ENCODE measurements around the gene MCCC1.
"Not testable (repeated sequence)": the region's sequence is repeated elsewhere in the genome, so short reads cannot be mapped to it uniquely, and the experiment has no call there.

Gene MCCC1

DNA sequence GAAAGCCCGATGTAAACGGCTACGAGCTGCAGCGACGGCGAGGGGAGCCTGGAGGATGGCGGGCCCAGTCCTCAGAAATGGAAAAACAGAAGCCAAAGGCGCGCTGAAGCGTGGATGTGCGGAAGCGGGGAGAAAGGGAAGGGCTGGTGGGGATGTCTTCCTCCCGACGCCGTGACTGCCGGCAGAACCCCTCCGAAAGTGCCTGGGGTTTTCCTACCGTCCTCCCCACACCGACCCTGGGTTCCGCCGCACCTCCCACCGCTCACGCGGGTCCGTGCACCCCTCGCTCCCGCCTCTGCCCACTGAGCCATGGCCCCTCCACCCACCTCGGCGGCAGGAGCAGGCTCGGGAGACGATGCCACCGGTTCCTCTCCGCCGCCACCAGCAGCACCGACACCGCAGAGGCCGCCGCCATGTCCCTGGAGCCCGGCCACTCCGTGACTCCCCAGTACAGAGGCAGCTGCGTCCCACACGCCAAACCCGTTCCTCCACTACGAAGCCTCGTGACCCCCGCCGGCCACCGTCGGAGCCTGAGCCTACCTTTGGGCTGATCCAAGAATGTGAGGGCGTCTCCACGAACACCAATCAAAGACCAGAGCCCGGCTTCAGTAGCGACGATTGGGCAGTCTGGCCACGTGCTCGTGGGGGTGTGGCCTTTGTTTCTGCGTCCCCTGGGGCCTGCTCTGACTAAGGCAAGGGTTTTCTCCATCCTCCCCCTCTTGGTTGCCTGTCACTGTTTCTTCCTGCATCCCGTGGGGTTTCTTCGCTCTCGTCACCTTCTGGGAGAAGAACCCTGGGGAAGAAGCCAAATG lies at the start of gene MCCC1:
TSS of gene MCCC1 (minus strand) at position 471 of the 812 bp plus-strand sequence. CDS start at position 415, 56 bp downstream.
- peak; percentile 97 to 99 for DNase-seq

DNA sequence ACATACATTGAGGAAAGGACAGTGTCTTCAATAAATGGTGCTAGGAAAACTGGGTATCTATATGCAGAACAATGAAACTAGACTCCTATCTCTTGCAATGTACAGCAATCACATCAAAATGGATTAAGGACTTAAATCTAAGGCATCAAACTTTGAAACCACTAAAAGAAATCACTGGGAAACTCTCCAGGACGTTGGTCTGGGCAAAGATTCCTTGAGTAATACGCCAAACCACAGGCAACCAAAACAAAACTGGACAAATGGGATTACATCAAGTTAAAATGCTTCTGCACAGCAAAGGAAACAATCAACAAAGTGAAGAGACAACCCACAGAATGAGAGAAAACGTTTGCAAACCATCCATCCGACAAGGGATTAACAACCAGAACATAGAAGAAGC lies 48.8 kb upstream of the MCCC1 start:
- DNase-seq: no peak

- no peak for DNase-seq
These were observed 45.1 kb upstream of the MCCC1 start for GRCh38 chr3:183144363-183144762.

GRCh38 chr3:183142199-183142598 lies 42.9 kb upstream of the MCCC1 start:
- DNase-seq: no peak

- no peak for DNase-seq
These were observed 35.5 kb upstream of the MCCC1 start for GRCh38 chr3:183134844-183135243.

- DNase-seq: no peak
These were observed 33.1 kb upstream of the MCCC1 start for GRCh38 chr3:183132409-183132808.

DNA sequence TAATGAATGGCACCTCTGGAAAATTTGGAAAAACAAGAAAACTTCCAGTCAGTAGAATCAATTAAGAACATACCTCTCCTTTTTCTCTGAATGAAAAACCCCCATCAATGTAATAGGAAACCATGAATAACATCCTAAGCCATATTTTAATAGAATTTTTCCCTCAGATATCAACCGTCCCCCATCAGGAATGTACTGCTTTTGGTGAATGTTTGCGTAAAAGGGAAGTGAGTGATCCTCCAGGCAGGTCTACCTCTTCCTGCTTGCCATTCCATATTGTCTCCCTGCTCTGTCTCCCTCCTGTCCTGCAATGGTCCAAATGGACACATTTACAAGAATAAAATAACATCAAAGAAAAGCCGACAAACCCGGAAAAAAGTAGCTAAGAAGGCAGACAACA lies 32.4 kb upstream of the MCCC1 start:
- DNase-seq: no peak

GRCh38 chr3:183131186-183131725 lies 32.0 kb upstream of the MCCC1 start:
- DNase-seq: no peak

GRCh38 chr3:183129243-183129642 lies 29.9 kb upstream of the MCCC1 start:
- DNase-seq: no peak

DNA sequence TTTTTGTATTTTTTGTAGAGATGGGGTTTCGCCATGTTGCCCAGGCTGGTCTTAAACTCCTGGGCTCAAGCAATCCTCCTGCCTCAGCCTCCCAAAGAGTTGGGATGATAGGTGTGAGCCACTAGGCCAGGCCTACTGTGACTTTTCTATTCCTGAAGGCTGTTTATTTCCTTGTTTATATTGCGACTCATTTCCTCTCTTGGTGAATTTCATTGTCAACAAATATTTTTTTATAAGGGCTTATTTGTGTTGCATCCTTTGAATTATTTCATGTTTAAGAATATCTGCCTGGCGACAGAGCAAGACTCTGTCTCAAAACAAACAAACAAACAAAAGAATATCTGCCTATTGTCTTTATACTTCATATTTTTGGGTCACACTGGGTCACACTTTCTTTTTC lies 29.4 kb upstream of the MCCC1 start:
- DNase-seq: no peak

GRCh38 chr3:183123891-183124290 lies 24.6 kb upstream of the MCCC1 start:
- no peak for DNase-seq

DNA sequence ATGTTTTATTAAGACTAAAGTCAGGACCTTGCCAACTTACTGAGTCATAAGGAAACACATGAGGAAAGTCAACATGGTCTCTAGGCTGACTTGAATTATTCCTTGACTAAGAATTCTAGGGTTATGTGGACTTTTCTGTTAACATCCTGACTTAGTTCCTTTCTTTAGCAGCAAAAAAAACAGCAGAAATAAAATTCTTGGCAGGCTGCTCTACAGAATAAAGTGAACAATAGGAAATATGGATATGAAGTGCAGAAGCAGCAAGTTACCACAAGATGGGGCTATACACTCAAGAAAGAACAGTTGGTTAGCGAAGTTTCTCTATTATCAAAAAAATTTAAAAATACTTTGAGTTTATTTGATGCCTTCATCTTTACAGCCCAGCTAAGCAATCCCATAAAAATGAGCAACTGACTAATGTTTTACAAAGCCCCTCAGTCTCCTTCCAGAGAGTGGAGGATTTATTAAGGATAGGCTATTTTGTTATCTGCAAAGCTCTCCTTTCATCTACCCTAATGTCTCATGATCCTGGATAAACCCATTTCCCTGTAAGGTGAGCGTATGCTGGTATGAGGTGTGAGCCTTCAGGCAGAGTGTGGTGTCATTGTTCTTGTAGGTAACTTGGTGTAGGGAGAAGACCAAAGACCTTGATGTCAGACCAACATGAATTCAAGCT lies 23.1 kb upstream of the MCCC1 start:
- DNase-seq: no peak

GRCh38 chr3:183120538-183121215 lies 21.4 kb upstream of the MCCC1 start:
- DNase-seq: no peak

- DNase-seq: no peak
These were observed 17.8 kb upstream of the MCCC1 start for GRCh38 chr3:183117056-183117455.

- DNase-seq: peak; percentile 62 to 72
These were observed 16.8 kb upstream of the MCCC1 start for GRCh38 chr3:183116025-183116614.

- DNase-seq: no peak
These were observed 15.3 kb upstream of the MCCC1 start for GRCh38 chr3:183114384-183115178.

DNA sequence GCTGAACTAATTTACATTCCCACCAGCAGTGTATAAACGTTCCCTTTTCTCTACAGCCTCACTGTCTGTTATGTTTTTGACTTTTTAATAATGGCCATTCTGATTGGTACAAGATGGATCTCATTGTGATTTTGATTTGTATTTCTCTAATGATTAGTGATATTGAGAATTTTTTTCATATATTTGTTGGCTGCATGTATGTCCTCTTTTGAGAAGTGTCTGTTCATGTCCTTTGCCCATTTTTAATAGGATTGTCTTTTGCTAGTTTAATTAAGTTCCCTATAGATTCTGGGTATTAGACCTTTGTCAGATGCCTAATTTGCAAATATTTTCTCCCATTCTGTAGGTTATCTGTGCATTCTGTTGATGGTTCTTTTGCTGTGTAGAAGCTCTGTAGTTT lies 10.6 kb upstream of the MCCC1 start:
- DNase-seq: not testable (repeated sequence)

DNA sequence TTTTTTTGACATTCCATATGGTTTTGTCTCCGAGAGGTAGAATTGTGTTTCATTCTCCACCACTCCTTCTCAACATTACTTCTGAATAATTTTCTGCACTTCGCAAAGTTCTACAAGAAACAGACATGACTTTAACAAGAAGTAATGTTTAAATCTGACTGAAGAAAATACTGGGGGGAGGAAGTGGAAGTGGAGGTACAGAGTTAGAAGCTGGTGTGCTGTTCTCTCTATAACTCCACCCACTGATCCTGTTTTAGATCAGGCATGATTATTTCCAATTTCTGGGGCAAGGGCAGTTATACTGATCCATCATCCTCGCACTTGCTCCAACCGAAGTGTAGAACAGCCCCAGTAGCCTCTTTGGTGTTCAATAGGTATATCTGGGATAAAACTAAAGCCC lies 9.2 kb upstream of the MCCC1 start:
- no peak for DNase-seq

DNA sequence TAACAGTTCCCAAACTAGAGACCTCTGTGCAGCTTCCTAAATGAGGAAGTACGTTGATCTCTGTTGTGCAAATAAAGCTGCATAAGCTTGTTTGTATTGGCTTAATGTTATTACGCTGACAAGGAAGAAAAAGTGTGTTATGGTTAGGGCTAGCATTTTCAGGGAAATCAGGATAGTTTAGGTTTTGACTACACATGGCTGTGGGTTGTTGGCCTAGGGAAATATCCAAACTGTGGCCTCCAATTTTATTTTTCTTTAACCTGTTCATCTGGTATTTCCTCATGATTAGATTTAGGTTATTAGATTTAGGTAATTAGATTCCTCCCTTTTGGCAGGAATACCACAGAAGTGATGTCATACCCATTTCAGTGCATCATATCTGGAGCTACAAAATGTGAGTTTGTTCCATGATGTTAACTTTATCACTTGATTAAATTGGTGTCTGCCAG lies 8.7 kb upstream of the MCCC1 start:
- no peak for DNase-seq

DNA sequence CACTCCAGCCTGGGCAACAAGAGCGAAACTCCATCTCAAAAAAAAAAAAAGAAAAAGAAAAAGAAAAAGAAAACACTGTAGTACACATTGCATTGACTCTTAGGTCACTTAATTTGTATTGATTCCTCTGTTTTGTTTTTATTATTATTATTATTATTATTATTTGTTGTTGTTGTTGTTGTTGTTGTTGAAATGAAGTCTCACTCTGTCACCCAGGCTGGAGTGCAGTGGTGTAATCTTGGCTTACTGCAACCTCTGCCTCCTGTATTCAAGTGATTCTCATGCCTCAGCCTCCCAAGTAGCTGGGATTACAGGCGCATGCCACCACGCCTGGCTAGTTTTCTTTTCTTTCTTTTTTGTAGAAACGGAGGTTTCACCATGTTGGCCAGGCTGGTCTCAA lies 8.1 kb upstream of the MCCC1 start:
- DNase-seq: not testable (repeated sequence)

DNA sequence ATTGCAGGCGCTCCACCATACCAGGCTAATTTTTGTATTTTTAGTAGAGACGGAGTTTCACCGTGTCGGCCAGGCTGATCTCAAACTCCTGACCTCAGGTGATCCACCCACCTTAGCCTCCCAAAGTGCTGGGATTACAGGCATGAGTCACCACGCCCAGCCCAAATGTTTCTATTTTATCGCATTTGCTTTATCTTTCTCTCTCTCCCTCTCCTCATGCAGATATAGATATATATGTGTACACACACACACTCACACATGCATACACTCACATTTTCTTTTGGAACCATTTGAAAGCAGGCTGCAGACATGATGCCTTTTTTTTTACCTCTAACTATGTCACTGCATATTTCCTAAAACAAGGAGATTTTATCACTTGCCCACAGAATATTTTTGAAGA lies 7.3 kb upstream of the MCCC1 start:
- DNase-seq: no peak

GRCh38 chr3:183103950-183104349 lies 4.7 kb upstream of the MCCC1 start:
- not testable (repeated sequence) for DNase-seq
